Psoas muscle (tissue), 8 donors: Measurements from ENCODE around the gene TRIB2. TPM values are rescaled to one million over a fixed set of nuclear protein-coding genes. Genes with fewer than 3 reads are reported as not detected.

ENCODE experiments used
- ATAC-seq, 4 donors: fragments of 200-7000 bp; cut with Tn5 transposase; one replicate each; pipeline ENCODE4 v1.9.1; 2020; ENCODE audit warnings: moderate library complexity in 3 of 4, mild to moderate bottlenecking in 2 of 4
- DNase-seq, 2 donors: peaks; one replicate each; pipeline ENCODE4 v3.0.0-alpha.2; 2020
- H3K27ac ChIP-seq: fragments of 200-600 bp; one replicate; pipeline ENCODE4 v1.8.0; 2022
- H3K27me3 ChIP-seq, 3 donors: fragments of 200-600 bp in 1 of 3; one replicate each; pipeline versions ENCODE4 v1.6.1 to v1.8.0; 2013 to 2022; ENCODE audit warnings: low read length in 2 of 3, mild to moderate bottlenecking in 2 of 3, moderate library complexity in 1 of 3; ENCODE audit not compliant: insufficient read depth in 3 of 3
- H3K36me3 ChIP-seq, 2 donors: fragments of 200-600 bp in 1 of 2; one replicate each; pipeline versions ENCODE4 v1.6.1 to v1.8.0; 2013 to 2022; ENCODE audit warnings: low read depth in 1 of 2, mild to moderate bottlenecking in 1 of 2, moderate library complexity in 1 of 2; ENCODE audit not compliant: insufficient read depth in 1 of 2
- H3K4me1 ChIP-seq: fragments of 200-600 bp; one replicate; pipeline ENCODE4 v1.8.0; 2022
- H3K4me3 ChIP-seq: fragments of 200-600 bp; one replicate; pipeline ENCODE4 v1.8.0; 2022; ENCODE audit warnings: mild to moderate bottlenecking
- H3K9me3 ChIP-seq: fragments of 200-600 bp; one replicate; pipeline ENCODE4 v1.8.0; 2022
- WGBS, 3 donors: extraction: QIAGEN DNeasy Blood & Tissue Kit; methylation state at CpG; one replicate each; pipeline versions ENCODE4 v1.1.6 to v1.1.7; 2013; 5-methylcytosine and 5-hydroxymethylcytosine counted together
- intact Hi-C, 2 donors: fragments of 100-400 bp; cut with DNase I; formaldehyde crosslinking; loops; one replicate each; pipeline versions ENCODE4 v1.11.0 to v1.14.2; 2022
- polyA plus RNA-seq, 3 donors: library from polyadenylated mRNA; stranded (reverse); fragments of 200-250 nt; gene quantifications; one replicate each; pipeline ENCODE4 v1.2.3, GENCODE V29; 2013
- total RNA-seq, 4 donors: library from RNA; stranded (reverse); fragmentation: NEBNext Ultra II Directional in 2 of 4; extraction: Animal tissue kit (Norgen Biotek cat#: 25700) in 2 of 4; gene quantifications; one replicate each; pipeline versions ENCODE4 v1.2.1 to v1.2.4, GENCODE V29; 2021 to 2023
- TF ChIP-seq, protein P1 (sequence below): fragments of 200-600 bp; IDR thresholded peaks from one replicate; pipeline ENCODE4 v1.8.0; 2022; ENCODE audit warnings: antibody characterized with exemption
- donor health status: healthy with polysubstance abuse.
- donor health status: DM: no; HTN: no; CAD: no; lungs with moderate emphysema.
- donor health status: Bipolar disorder and iron deficiency.
- donor health status: healthy.
- donor health status: DM: yes; HTN: yes; CAD: no.
- donor health status: DM: no; HTN: no; CAD: no.
- donor health status: DM: no; HTN: no; CAD: no.
- donor health status: DM: yes; HTN: yes; CAD: no.

The TRIB2 gene
- total and polyA plus RNA-seq, 7 donors, result 6.8 to 18.0 (median 12.5) TPM

DNA sequence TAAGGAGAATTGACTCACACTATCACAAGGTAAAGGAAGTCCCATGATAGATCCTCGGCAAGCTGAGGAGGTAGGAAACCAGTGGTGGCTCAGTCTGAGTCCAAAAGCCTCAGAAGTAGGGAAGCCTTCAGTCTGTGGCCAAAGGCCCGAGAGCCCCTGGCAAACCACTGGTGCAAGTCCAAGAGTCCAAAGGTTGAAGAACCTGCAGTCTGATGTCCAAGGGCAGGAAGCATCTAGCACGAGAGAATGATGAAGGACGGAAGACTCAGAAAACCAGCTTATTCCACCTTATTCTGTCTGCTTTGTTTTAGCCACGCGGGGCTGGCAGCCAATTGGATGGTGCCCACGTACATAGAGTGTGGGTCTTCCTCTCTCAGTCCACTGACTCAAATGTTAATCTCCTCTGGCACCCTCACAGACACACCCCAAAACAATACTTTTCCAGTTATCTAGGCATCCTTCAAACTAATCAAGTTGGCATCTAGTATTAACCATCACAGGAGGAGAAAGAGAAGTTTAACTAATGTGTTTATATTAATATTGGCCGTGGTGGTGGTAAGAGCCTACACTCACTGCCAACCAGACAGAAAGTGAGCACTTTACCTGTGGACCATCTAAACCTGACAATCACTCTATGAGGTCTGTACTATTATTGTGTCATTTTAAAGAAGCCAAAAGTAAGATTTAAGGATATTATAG, 8.1 kb upstream of the TRIB2 start:
- DNase-seq, result no peak
- Histone ChIP-seq H3K4me1 (no peaks in the 10 kb centered on the region), H3K9me3 (no peaks in the 10 kb centered on the region), H3K36me3 (no peaks in the 10 kb centered on the region), H3K4me3 (no peak overlapping the region), H3K27ac (no peak overlapping the region), H3K27me3 (no peaks in the 10 kb centered on the region)
- no peak for ATAC-seq
- WGBS, 3 donors, result 91 to 96% (median 94%) methylated on average over 8 of the region's 8 CpGs
- intact Hi-C loops, result no loop called here
- TF ChIP-seq, protein P1, sequence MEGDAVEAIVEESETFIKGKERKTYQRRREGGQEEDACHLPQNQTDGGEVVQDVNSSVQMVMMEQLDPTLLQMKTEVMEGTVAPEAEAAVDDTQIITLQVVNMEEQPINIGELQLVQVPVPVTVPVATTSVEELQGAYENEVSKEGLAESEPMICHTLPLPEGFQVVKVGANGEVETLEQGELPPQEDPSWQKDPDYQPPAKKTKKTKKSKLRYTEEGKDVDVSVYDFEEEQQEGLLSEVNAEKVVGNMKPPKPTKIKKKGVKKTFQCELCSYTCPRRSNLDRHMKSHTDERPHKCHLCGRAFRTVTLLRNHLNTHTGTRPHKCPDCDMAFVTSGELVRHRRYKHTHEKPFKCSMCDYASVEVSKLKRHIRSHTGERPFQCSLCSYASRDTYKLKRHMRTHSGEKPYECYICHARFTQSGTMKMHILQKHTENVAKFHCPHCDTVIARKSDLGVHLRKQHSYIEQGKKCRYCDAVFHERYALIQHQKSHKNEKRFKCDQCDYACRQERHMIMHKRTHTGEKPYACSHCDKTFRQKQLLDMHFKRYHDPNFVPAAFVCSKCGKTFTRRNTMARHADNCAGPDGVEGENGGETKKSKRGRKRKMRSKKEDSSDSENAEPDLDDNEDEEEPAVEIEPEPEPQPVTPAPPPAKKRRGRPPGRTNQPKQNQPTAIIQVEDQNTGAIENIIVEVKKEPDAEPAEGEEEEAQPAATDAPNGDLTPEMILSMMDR, result no peak

GRCh38 chr2:12709207-12709522, 7.6 kb upstream of the TRIB2 start:
- no peak overlapping the region for H3K27ac ChIP-seq
- intact Hi-C loops, result no loop called here
- no peak for ATAC-seq

GRCh38 chr2:12710301-12710700, 6.4 kb upstream of the TRIB2 start:
- ATAC-seq (no peak), DNase-seq (no peak)
- Histone ChIP-seq H3K36me3 (no peaks in the 10 kb centered on the region), H3K27ac (no peak overlapping the region), H3K4me3 (no peak overlapping the region), H3K4me1 (peaks cover 13% of the 10 kb centered on the region), H3K27me3 (no peaks in the 10 kb centered on the region), H3K9me3 (no peaks in the 10 kb centered on the region)
- TF ChIP-seq, protein P1, result no peak
- intact Hi-C loops, result loop anchor here (10.0 kb wide), 2 partner anchors 294 to 536 kb away; no protein-coding TSS in a partner anchor
- WGBS, 3 donors, result 91 to 95% (median 94%) methylated on average over 4 of the region's 4 CpGs

More at GRCh38 chr2:12709207-12709522, 7.6 kb upstream of the TRIB2 start:
- no peaks in the 10 kb centered on the region for H3K9me3 ChIP-seq
- H3K27me3 ChIP-seq, result no peaks in the 10 kb centered on the region
- no peak for DNase-seq
- no peak overlapping the region for H3K4me3 ChIP-seq
- H3K36me3 ChIP-seq, result no peaks in the 10 kb centered on the region
- peaks cover 1% of the 10 kb centered on the region for H3K4me1 ChIP-seq
- TF ChIP-seq, protein P1, result no peak

DNA sequence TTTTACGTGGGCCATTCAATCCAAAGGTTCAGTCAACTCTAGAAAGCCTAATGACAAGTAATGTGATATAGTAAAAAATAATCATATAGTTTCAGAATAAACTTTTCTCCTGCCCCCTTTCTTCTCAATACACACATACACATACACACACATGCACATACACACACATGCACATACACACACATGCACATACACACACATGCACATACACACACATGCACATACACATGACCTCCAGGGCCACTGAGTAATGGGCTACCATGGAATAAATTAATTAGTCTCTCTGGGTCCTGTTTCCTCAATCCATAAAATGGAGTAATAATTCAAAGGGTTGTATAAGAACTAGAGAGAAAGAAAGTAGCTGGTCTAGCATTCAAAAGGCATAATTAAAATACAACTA, 5.4 kb upstream of the TRIB2 start:
- Histone ChIP-seq H3K9me3 (no peaks in the 10 kb centered on the region), H3K4me1 (peaks cover 17% of the 10 kb centered on the region), H3K36me3 (no peaks in the 10 kb centered on the region), H3K4me3 (no peak overlapping the region), H3K27ac (no peak overlapping the region), H3K27me3 (no peaks in the 10 kb centered on the region)
- intact Hi-C loops, result loop anchor here (10.0 kb wide), 2 partner anchors 293 to 537 kb away; no protein-coding TSS in a partner anchor
- TF ChIP-seq, protein P1, result no peak
- no peak for ATAC-seq
- DNase-seq, result no peak
- 93 to 99% (median 97%) methylated on average over 1 of the region's 1 CpG for WGBS, 3 donors

GRCh38 chr2:12712881-12713280, 3.9 kb upstream of the TRIB2 start:
- 92 to 93% (median 92%) methylated on average over 8 of the region's 8 CpGs for WGBS, 3 donors
- TF ChIP-seq, protein P1, result no peak
- H3K27me3 ChIP-seq, result no peaks in the 10 kb centered on the region
- H3K9me3 ChIP-seq, result no peaks in the 10 kb centered on the region
- H3K4me3 ChIP-seq, result no peak overlapping the region
- no peak for DNase-seq
- no peak overlapping the region for H3K27ac ChIP-seq
- no peak for ATAC-seq
- intact Hi-C loops, result loop anchor here (10.0 kb wide), 2 partner anchors 292 to 538 kb away; no protein-coding TSS in a partner anchor
- H3K36me3 ChIP-seq, result no peaks in the 10 kb centered on the region
- H3K4me1 ChIP-seq, result peaks cover 17% of the 10 kb centered on the region
